ENCODE results near the gene C1orf226. TPM values are rescaled to one million over a fixed set of nuclear protein-coding genes. Genes with fewer than 3 reads are reported as not detected.

Gene C1orf226
- total RNA-seq, 4 donors from 2014 or later = 3.3 to 18.9 (median 11.6) TPM

GRCh38 chr1:162383091-162383490, 1.6 kb downstream of the C1orf226 start:
- Histone ChIP-seq H3K9me3 (no peaks in the 10 kb centered on the region), H3K27ac (replicated peaks in 1 of 4) (no peak overlapping the region), H3K27me3 (no peaks in the 10 kb centered on the region), H3K36me3 (peaks cover 0 to 14% (median 2%) of the 10 kb centered on the region in 4 donors), H3K4me3 (no peak overlapping the region), H3K4me1 (no peaks in the 10 kb centered on the region)
- no peak for DNase-seq (ENCODE audit: extremely low spot score)
- TF ChIP-seq EP300 (IDR thresholded peaks at IDR 0.05) = no peak
- no peak for TF ChIP-seq POLR2AphosphoS5 (IDR thresholded peaks at IDR 0.05)
- TF ChIP-seq, protein P1, sequence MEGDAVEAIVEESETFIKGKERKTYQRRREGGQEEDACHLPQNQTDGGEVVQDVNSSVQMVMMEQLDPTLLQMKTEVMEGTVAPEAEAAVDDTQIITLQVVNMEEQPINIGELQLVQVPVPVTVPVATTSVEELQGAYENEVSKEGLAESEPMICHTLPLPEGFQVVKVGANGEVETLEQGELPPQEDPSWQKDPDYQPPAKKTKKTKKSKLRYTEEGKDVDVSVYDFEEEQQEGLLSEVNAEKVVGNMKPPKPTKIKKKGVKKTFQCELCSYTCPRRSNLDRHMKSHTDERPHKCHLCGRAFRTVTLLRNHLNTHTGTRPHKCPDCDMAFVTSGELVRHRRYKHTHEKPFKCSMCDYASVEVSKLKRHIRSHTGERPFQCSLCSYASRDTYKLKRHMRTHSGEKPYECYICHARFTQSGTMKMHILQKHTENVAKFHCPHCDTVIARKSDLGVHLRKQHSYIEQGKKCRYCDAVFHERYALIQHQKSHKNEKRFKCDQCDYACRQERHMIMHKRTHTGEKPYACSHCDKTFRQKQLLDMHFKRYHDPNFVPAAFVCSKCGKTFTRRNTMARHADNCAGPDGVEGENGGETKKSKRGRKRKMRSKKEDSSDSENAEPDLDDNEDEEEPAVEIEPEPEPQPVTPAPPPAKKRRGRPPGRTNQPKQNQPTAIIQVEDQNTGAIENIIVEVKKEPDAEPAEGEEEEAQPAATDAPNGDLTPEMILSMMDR (IDR thresholded peaks at IDR 0.05) = no peak
- no peak for TF ChIP-seq POLR2A (IDR thresholded peaks at IDR 0.05; ENCODE audit: low read depth)
- intact Hi-C loops (cut with DNase I) = no loop called here
- WGBS = 89% methylated on average over 6 of the region's 6 CpGs

- H3K27me3 ChIP-seq = no peaks in the 10 kb centered on the region
- H3K4me1 ChIP-seq = no peaks in the 10 kb centered on the region
- H3K4me3 ChIP-seq = no peak overlapping the region
- H3K36me3 ChIP-seq = peaks cover 0 to 14% (median 2%) of the 10 kb centered on the region in 4 donors
- H3K9me3 ChIP-seq = no peaks in the 10 kb centered on the region
- intact Hi-C loops (cut with DNase I) = no loop called here
- no peak for DNase-seq (ENCODE audit: extremely low spot score)
- TF ChIP-seq, protein P1 (IDR thresholded peaks at IDR 0.05) = no peak
- TF ChIP-seq POLR2AphosphoS5 (IDR thresholded peaks at IDR 0.05) = no peak
- TF ChIP-seq POLR2A (IDR thresholded peaks at IDR 0.05; ENCODE audit: low read depth) = no peak
- no peak for TF ChIP-seq EP300 (IDR thresholded peaks at IDR 0.05)
- WGBS = 92% methylated on average over 8 of the region's 8 CpGs
- H3K27ac ChIP-seq (replicated peaks in 1 of 4) = no peak overlapping the region
Observed at GRCh38 chr1:162383516-162383915, 2.0 kb downstream of the C1orf226 start.

- no peak for DNase-seq (ENCODE audit: extremely low spot score)
- H3K4me1 ChIP-seq = no peaks in the 10 kb centered on the region
- TF ChIP-seq, protein P1 (IDR thresholded peaks at IDR 0.05) = no peak
- no peak for TF ChIP-seq EP300 (IDR thresholded peaks at IDR 0.05)
- TF ChIP-seq POLR2A (IDR thresholded peaks at IDR 0.05; ENCODE audit: low read depth) = no peak
- TF ChIP-seq POLR2AphosphoS5 (IDR thresholded peaks at IDR 0.05) = no peak
- intact Hi-C loops (cut with DNase I) = no loop called here
- 81% methylated on average over 6 of the region's 6 CpGs for WGBS
- H3K4me3 ChIP-seq = no peak overlapping the region
- H3K27me3 ChIP-seq = no peaks in the 10 kb centered on the region
- H3K27ac ChIP-seq (replicated peaks in 1 of 4) = no peak overlapping the region
- H3K36me3 ChIP-seq = peaks cover 0 to 14% (median 2%) of the 10 kb centered on the region in 4 donors
- H3K9me3 ChIP-seq = no peaks in the 10 kb centered on the region
Observed at GRCh38 chr1:162384116-162384515, 2.6 kb downstream of the C1orf226 start.

DNA sequence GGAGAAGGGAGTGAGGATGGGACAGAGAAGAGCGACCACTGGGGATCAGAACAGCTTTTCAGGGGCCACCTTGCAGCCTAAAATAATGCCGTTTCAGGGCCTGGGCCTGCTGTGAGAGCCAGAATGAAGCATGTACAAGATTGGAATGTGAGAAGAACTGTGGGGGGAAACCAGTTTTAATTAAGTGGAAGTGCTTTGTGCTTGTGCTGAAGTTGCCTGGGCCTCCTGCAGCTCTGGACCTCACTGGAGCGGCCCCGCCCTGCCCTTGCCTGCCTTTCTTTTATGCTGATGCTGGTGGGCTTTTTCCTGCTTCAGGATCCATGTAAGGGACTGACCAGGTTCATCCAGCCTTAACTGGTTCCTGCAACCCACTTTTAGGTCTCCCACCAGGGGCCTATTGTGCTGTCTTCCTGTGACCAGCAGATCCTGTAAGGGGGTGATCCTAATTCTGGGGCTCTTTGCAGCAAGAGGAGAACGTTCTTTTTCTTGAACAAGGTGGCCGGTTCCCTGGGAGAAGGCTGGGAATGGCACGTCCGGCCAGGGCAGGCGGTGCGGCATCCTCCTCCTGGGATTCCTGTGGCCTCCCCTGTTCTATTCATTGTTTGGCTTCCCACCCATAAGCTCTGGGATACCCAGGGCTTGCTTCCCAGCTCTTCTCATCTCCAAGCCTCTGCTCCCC, 3.2 kb downstream of the C1orf226 start:
- no peak for TF ChIP-seq POLR2AphosphoS5 (IDR thresholded peaks at IDR 0.05)
- TF ChIP-seq EP300 (IDR thresholded peaks at IDR 0.05) = no peak

GRCh38 chr1:162385280-162385623, 3.7 kb downstream of the C1orf226 start:
- DNase-seq (ENCODE audit: extremely low spot score) = no peak
- H3K27ac ChIP-seq (replicated peaks in 1 of 4) = no peak overlapping the region
- WGBS = 88% methylated on average over 3 of the region's 3 CpGs
- intact Hi-C loops (cut with DNase I) = no loop called here
- H3K4me3 ChIP-seq = no peak overlapping the region
- H3K4me1 ChIP-seq = no peaks in the 10 kb centered on the region
- no peaks in the 10 kb centered on the region for H3K9me3 ChIP-seq
- H3K36me3 ChIP-seq = peaks cover 0 to 14% (median 2%) of the 10 kb centered on the region in 4 donors
- TF ChIP-seq, protein P1 (IDR thresholded peaks at IDR 0.05) = no peak
- TF ChIP-seq POLR2AphosphoS5 (IDR thresholded peaks at IDR 0.05) = no peak
- no peak for TF ChIP-seq EP300 (IDR thresholded peaks at IDR 0.05)
- no peak for TF ChIP-seq POLR2A (IDR thresholded peaks at IDR 0.05; ENCODE audit: low read depth)
- H3K27me3 ChIP-seq = peaks cover 0 to 7% (median 0%) of the 10 kb centered on the region in 4 donors

More for the DNA sequence above, 3.2 kb downstream of the C1orf226 start:
- H3K27me3 ChIP-seq = peaks cover 0 to 2% (median 0%) of the 10 kb centered on the region in 4 donors
- H3K27ac ChIP-seq (replicated peaks in 1 of 4) = no peak overlapping the region
- no peak for DNase-seq (ENCODE audit: extremely low spot score)
- H3K4me3 ChIP-seq = no peak overlapping the region
- 91% methylated on average over 8 of the region's 10 CpGs for WGBS
- no peaks in the 10 kb centered on the region for H3K4me1 ChIP-seq
- H3K9me3 ChIP-seq = no peaks in the 10 kb centered on the region
- H3K36me3 ChIP-seq = peaks cover 0 to 14% (median 2%) of the 10 kb centered on the region in 4 donors
- intact Hi-C loops (cut with DNase I) = no loop called here

All from esophagus muscularis mucosa (tissue), 4 donors.